CD1c-positive myeloid dendritic cell (primary cell): ENCODE measurements around the gene GCM1.

ENCODE experiments used
- DNase-seq: peaks from one replicate; pipeline ENCODE4 v3.0.0-alpha.2; 2016; ENCODE audit errors: extremely low spot score

Gene GCM1

DNA sequence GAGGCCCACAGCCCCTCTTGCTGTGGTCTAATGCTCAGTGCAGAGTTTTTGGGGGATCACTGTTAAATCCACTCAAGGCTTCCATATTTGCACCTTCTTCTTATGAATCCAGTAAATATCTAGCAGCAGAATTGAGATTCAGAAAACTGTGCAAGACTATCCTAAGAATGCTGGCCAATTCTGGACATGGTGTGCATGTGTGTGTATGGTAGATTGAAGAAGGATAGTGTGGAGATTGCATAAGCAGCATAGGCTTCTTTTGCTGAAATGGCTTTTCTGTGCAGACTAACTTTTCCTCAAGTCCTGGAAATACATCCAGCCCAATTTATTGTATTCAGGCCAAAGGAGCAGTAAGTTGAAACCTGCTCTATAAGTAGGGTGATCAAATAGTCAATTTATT is 43.7 kb downstream of the GCM1 start:
- DNase-seq = no peak

- no peak for DNase-seq
Observed at GRCh38 chr6:53103993-53104675, 44.5 kb downstream of the GCM1 start.

DNA sequence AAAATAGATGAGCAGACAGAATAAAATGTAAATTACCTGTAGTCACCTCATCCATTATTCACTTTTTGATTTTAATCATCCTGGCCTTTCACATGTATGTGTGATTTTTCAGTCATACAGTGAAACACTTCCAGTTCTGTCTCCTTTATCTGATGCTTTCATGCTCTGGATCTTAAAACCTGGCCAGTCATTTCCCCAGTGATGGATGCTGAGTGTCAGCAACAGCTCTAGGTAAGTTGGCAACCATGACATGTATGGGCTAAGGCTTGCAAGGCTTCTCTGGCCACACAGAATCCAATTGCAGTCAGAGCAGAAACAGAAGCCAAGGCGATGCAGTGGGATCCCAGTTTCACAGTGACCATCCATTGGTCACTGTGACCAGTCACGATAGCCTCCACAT is 47.6 kb downstream of the GCM1 start:
- no peak for DNase-seq

DNA sequence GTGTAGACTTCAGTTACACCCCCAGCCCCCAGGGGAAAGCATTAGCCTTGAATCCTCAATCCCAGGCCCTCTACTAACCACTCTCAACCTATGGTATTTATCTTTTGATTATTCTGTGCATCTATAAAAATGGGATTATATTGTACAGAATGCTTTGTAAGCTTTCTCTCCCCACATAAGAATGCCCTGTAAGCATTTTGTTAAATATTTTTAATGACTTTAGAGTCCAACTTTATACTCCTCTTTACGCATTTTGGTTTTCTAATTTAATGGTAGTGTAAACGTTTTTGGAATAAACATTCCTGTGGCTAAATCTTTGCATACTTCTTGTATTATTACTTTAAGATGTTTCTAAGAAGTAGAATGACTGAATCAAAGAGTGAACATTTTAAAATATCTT is 48.1 kb downstream of the GCM1 start:
- no peak for DNase-seq

- no peak for DNase-seq
Observed at GRCh38 chr6:53095716-53096115, 52.9 kb downstream of the GCM1 start.

- DNase-seq = no peak
Observed at GRCh38 chr6:53095270-53095669, 53.4 kb downstream of the GCM1 start.

GRCh38 chr6:53090576-53090975 is 58.1 kb downstream of the GCM1 start:
- DNase-seq = no peak

DNA sequence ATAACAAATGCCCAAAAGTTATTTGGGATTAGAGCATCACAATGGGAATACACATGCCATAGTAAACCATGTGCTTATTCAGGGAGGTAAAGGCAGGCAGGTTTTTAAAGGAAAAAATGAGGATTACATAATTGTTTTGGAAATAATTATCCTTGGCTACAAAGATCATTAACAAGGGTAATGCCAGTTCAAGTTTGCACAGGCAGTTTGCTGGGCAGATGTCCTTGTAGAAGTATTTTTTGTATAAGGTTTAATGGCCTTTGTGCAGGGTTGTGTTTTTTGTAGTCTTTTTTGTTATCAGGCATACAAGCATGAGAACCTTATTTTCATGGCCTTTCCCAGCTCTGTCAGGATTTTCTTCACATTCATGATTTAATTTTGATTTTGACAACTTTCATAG is 58.7 kb downstream of the GCM1 start:
- no peak for DNase-seq

DNA sequence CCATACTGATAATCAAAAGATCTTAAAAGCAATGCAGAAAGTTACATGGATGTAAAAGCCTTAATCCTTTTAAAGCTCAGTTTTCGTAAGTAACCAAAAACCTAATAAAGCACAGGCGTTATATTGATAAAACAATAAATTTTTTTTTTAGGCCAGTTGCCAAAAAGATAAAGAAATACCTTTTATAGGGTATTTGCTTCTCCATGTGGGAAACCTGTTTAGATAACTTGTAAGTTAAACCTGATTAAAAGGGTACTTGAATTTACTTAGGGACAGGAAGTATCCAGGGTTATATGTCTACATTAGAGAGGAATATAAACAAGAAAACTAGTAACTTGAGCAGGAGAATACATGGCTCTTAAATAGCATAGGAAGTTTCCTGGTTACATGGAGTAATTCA is 62.3 kb downstream of the GCM1 start:
- no peak for DNase-seq

- no peak for DNase-seq
Observed at GRCh38 chr6:53080813-53081212, 67.8 kb downstream of the GCM1 start.
